Activated CD4-positive, alpha-beta T cell treated with anti-CD3 and anti-CD28 coated beads, Interleukin-2, Interleukin-4, amounts not matched to agents 100 ng/mL and 50 ng/mL, durations not matched to agents 16 hours and 8 hours (primary cell): ENCODE data around the gene DENND4B.

Experiments
- DNase-seq: peaks from one replicate; pipeline ENCODE4 v3.0.0-alpha.2; 2020; ENCODE audit warnings: low spot score

The DENND4B gene

GRCh38 chr1:153881751-153882150, 64.8 kb downstream of the DENND4B start:
- DNase-seq, result no peak

GRCh38 chr1:153880962-153881361, 65.6 kb downstream of the DENND4B start:
- no peak for DNase-seq

- DNase-seq, result no peak
These were observed 66.5 kb downstream of the DENND4B start for GRCh38 chr1:153880024-153880423.
